RPMI8226 (cell line): ENCODE data around the gene SPATA2L.
"Not testable (repeated sequence)": the region's sequence is repeated elsewhere in the genome, so short reads cannot be mapped to it uniquely, and the experiment has no call there.

Source experiments
- DNase-seq: peaks from one replicate; pipeline ENCODE4 v3.0.0-alpha.2; 2015

SPATA2L gene

DNA sequence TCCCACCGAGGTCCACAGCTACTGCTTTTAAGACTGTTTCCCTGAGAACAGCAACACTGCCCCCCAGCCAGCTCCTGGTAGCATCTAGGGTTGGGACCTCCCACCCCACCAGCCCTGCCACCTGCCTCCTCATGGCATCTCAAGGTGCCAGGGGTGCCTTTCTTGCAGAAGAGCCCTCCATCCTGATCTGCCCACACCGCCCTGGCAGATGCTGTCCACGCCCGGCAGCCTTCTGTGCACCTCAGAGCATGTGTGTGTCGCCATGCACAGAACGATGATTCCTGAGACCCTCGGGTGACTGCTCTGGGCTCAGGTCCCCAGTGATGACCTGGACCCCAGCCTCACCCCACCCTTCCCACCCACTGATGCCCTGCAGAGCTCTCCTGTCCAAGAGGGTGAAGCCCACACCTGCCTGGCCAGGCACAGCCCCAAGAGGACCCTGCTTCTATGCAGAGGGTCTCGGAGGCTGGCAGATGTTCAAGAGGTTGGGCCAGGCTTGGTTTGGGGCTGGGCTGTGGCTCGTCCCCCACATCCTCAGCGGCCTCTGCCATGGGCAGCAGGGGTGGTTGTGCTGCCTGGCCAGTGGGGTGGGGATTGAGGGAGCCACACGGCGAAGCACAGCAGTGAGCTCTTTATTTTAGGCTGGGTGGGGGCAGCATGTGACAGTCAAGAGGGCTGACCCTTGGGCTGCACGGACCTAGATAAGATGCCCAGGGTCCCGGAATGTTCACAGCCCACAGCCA, 5.2 kb upstream of the SPATA2L start:
- DNase-seq = no peak

DNA sequence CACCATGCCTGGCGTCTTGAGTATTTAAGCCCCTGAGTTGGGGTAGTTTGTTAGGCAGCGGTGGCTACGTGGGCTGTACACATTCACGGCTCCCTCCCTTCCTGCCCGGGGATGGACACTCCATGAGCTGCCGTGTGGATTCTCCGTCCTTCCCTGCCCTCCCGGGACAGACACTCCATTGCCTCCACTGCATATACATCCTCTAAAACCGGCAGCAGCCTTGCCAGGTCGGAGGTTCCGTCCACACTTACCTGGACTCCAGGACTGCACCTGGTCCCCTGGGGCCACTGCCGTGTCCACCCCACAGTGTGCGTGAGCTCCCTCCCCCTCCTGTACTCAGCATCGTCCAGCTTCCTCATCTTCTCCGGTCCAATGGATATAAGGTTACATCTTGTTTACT, 3.5 kb upstream of the SPATA2L start:
- DNase-seq = no peak

- peak; percentile 2 for DNase-seq
Measured at GRCh38 chr16:89704281-89704680, 2.8 kb upstream of the SPATA2L start.

- peak; percentile 79 for DNase-seq
Measured at GRCh38 chr16:89700649-89701424, 668 bp downstream of the SPATA2L start.

DNA sequence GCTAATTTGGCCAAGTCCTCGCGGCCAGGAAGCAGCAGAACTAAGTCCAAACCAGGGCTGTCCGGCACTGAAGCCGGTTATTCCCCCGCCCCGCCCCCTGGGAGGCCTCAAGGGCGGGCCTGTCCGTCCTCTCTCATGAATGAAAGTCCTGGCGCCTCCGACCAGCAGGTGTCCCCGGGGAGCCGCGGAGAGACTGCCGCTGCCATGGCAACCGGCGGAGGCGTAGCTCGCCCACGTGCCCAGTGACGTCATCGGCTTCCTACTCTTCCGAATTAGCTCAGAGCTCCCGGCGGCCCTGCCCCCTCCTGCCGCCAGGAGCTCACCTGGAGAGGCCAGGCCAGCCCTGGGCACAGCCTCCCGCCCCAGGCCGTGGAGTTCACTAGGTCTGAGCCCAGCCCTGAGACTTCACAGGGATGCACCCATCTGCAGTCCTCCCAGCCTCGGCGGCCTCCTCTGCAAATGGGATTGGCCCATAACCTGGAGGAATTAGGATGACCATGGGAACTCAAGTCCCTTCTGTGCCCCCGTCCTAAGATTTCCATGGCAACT, 1.3 kb downstream of the SPATA2L start:
- peak; percentile 99 for DNase-seq

DNA sequence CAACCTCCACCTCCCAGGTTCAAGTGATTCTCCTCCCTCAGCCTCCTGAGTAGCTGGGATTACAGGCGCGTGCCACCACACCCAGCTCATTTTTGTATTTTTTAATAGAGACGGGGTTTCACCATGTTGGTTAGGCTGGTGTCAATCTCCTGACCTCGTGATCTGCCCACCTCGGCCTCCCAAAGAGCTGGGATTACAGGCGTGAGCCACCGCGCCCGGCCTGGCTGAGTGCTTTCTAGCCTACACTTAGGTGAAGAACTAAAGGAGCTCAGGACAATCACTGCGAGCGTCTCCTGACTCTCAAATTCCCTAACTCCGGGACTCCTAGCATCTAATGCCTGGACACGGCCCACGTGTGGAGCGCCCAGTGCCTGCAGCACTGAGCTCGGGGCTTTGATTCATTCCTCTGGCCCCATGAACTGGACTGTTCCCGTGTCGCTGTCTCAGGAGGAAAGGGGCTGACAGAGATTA, 1.8 kb downstream of the SPATA2L start:
- DNase-seq = not testable (repeated sequence)

GRCh38 chr16:89698717-89699116, 2.8 kb downstream of the SPATA2L start:
- DNase-seq = not testable (repeated sequence)

GRCh38 chr16:89697616-89698331, 3.7 kb downstream of the SPATA2L start:
- DNase-seq = no peak

DNA sequence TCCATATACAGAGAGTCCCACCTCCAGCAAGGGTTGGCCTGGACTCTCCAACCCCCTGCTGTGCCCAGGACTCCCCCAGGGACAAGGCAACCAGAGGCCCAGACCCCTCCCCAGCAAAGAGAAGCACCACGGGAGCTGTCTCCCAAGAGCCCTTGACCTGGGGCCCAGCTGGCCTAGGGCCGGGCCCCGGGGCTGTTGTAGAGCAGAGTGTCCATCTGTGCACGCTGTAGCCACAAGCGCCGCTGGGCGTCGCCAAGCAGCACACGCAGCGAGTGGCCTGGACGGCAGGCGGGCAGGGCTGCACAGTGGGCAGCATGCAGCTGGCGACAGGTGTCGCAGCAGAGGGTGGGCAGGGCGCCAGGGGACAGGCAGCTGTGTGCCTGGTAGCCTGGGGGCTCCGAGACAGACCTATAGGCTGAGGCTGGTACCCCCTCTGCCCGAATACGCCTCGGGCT, 4.3 kb downstream of the SPATA2L start:
- no peak for DNase-seq

- peak; percentile 32 for DNase-seq
Measured at GRCh38 chr16:89696670-89697128, 4.8 kb downstream of the SPATA2L start.

DNA sequence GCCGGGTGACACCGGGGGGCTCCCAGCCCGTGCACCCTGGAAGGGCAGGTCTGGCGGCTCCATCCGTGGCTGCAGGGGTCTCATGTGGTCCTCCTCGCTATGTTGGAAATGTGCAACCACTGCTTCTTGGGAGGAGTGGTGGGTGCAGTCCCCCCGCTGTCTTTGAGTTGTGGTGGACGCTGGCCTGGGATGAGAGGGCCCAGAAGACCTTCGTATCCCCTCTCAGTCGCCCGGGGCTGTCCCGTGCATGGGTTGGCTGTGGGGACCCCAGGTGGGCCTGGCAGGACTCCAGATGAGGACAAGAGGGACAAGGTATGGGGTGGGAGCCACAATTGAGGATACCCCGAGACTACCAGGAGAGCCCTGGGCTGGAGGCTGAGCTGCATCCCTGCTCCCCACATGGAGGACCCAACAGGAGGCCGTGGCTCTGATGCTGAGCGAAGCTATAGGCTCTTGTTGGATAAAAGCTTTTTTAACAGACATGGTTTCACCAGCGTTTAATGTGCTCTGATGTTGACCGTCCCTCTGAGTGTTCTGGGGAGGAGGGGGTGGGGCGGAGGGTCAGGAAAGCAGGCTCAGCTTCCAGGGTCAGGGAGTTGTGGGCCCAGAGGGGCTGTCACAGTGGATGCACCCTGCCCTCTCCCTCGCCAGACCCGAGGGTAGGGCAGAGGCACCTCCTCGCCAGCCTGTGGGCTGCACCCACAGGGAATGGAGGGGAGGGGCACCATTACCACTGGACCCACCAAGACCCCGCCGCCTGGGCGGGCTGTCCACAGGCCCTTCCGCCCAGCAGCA, 5.4 kb downstream of the SPATA2L start:
- no peak for DNase-seq

GRCh38 chr16:89695086-89695874, 6.2 kb downstream of the SPATA2L start:
- DNase-seq = no peak

DNA sequence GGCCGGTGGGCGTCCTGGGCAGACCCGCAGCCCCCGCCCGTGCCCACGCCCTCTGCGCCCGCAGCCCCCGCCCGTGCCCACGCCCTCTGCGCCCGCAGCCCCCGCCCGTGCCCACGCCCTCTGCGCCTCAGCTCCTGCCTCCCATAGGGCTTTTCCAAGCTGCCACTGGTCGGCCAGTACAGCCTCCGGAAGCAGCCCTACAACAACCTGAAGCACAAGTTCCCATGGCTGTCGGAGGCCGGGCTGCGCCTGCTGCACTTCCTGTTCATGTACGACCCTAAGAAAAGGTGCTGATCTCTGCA, 6.8 kb downstream of the SPATA2L start:
- not testable (repeated sequence) for DNase-seq

DNA sequence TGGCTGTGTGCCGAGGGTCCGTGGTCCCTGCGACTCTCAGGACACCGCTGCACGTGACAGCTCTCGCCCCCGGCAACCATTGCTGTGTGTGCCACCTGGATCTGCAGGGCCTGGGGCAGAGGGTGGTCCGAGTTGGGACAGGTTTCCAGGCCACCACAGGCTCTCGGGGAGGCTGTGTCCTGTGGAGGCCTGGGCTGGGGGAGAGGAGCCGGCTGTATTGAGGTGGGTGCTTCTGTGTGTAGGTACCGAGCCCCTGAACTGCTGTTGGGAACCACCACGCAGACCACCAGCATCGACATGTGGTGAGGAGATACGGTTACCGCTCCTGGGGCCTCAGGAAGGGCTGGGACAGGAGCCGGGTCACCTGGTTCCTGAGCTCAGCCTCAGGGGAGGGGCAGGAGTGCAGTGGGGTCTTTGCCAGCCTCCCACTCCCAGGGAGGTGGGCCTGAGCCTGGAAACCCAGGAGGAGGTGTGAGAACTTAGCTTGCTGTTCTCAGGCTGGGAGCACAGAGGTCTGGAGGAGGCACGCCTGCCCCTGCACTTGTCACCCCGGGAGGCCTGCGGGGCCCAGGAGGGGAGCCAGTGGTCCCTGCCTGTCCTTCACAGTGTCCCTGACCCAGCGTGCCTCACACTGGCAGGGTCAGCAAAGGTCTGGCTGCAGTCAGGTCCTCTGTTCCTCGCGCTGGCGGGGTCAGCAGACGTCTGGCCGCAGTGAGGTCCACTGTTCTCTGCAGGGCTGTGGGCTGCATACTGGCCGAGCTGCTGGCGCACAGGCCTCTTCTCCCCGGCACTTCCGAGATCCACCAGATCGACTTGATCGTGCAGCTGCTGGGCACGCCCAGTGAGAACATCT, 7.3 kb downstream of the SPATA2L start:
- DNase-seq = no peak

- no peak for DNase-seq
Measured at GRCh38 chr16:89693289-89693731, 8.2 kb downstream of the SPATA2L start.

DNA sequence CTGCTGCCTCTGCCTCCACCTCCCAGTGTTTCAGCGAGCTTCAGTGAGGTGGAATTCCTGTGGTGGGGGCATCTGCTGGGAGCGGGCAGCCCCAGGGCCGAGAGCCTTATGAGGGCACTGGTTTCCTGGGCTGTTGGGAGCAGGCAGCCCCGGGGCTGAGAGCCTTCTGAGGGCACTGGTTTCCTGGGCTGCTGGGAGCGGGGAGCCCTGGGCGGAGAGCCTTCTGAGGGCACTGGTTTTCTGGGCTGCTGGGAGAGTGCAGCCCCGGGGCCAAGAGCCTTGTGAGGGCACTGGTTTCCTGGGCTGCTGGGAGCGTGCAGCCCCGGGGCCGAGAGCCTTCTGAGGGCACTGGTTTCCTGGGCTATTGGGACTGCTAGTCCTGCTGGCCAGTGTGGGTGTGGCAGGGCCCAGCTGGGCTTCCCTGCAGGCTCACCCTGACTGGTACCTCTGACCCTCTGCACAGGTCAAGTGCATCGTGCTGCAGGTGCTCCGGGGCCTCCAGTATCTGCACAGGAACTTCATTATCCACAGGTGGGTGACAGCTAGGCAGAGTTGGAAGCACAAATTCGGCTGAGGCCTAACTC, 9.4 kb downstream of the SPATA2L start:
- DNase-seq = no peak

- no peak for DNase-seq
Measured at GRCh38 chr16:89691231-89691985, 10.1 kb downstream of the SPATA2L start.

DNA sequence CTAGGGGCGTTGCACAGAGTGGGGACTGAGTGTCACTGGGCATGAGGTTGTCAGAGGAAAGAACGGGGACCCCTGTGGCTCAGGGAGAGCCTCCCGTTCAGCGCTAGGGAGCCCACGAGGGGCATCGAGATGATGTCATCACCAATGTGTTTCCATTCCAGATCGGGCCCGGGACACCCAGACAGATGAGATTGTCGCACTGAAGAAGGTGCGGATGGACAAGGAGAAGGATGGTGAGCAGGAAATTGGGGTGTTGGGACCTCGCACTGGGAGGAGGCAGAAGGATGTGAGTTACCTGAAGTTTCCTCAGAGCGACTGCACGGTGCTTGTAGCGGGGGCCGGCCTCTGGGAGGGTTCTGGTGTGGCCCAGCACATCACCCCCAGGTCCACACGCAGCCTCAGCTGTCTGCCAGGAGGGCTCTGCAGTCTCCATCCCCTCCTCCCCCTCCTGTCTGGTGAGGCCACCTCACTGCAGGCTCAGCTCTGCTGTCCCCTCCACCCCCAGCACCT, 11.1 kb downstream of the SPATA2L start:
- no peak for DNase-seq

GRCh38 chr16:89689621-89690020, 11.9 kb downstream of the SPATA2L start:
- DNase-seq = not testable (repeated sequence)
